Measurements from ENCODE around the gene IL21R.

The IL21R gene

DNA sequence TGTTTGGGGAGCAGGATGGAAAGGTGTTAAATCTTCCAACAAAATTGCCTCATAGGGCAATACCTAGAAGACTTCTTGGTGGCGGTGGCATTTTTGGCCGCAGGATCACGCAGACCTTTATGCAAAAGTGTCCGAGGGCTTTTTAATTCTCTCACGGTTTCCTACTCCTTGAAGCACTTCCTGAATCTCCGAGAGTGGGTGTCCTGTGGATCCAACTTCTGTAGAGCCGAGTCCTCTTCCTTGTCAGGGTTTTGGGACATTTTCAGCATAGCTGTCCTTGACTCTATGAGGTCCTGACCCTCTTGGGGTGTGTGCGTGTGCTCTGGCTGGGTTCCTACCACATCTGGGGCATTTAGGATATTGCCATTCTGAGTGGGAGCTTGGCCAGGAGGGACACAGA lies 31.7 kb downstream of the IL21R start:
- TF ChIP-seq GATA3 (IDR thresholded peaks at IDR 0.05; ENCODE audit: low read depth, low read length) (no peak), GATA2 (IDR thresholded peaks at IDR 0.05; ENCODE audit: low read depth, low read length) (no peak)

DNA sequence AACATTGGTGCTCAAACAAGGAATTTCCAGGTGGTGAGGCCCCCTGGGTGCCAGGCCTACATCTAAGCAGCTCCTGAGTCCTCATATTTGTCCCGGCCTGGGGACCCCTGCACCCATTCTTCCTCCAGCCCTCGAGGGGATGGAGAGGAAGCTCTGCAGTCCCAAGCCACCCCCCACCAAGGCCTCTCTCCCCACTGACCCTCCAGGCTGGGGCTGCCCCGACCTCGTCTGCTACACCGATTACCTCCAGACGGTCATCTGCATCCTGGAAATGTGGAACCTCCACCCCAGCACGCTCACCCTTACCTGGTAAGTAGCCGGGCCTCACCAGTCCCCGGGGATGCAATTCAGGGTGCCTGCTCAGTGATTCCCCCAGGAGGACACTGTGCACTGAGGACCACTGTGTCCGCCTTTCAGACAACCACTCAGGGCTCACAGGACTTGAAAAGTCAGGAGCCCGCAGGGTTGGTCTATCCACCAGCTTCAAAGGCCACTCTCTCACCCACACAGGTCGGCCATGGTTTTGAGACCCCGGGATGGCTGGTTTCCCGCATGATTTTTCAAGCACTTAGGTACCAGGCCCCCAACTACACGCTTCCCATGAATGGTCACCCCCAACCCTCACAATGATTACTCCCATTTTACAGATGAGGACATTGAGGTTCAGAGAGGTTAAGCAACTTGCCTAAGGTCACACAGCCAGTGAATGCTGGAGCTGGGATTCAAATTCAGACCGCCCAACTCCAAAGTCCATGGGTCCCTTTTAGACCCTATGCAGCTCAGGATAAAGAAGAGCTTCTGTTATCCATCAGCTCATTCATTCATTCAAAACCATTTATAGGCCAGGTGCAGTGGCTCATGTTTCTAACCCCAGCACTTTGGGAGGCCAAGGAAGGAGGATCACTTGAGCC lies 32.4 kb downstream of the IL21R start:
- TF ChIP-seq GATA2 (IDR thresholded peaks at IDR 0.05; ENCODE audit: low read depth, low read length) (no peak), GATA3 (IDR thresholded peaks at IDR 0.05; ENCODE audit: low read depth, low read length) (no peak)

DNA sequence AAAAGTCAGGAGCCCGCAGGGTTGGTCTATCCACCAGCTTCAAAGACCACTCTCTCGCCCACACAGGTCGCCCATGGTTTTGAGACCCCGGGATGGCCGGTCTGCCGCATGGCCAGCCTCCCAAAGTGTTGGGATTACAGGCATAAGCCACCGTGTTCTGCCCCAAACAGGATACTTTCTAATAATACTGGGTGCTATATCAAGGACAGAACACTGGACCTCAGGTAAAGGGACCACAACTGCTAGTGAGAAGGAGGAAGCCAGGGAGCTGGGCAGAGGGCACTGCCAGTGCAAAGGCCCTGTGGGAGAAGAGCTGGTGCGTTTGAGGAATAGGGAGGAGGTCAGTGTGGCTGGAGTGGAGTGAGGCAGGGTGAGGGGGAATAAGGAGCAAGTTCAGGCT lies 34.1 kb downstream of the IL21R start:
- TF ChIP-seq GATA2 (IDR thresholded peaks at IDR 0.05; ENCODE audit: low read depth, low read length) = no peak

DNA sequence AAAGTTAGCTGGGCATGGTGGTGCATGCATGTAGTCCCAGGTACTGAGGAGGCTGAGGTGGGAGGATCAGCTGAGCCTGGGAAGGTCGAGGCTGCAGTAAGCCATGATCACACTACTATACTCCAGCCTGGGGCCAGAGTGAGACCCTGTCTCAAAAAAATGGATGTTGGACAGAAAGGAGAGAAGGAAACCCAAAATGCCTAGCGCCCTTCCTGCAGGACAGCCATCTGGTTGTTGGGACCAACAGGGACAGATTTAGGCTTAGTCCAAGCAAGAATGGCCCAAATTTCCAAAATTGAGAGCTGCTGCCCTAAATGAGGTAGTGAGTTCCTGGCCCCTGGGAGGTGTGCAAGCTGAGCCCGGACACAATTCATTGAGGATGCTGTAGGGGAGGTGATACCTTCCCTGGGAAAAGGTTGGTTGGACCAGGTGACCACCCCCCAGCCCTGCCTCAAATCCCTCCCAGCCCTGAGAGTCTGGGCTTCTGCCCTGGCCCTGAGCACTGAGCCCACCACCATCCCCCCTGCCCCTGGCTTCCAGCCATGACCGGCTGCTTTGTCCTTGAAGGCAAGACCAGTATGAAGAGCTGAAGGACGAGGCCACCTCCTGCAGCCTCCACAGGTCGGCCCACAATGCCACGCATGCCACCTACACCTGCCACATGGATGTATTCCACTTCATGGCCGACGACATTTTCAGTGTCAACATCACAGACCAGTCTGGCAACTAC lies 35.1 kb downstream of the IL21R start:
- TF ChIP-seq GATA3 (IDR thresholded peaks at IDR 0.05; ENCODE audit: low read depth, low read length) (no peak), GATA2 (IDR thresholded peaks at IDR 0.05; ENCODE audit: low read depth, low read length) (no peak)

DNA sequence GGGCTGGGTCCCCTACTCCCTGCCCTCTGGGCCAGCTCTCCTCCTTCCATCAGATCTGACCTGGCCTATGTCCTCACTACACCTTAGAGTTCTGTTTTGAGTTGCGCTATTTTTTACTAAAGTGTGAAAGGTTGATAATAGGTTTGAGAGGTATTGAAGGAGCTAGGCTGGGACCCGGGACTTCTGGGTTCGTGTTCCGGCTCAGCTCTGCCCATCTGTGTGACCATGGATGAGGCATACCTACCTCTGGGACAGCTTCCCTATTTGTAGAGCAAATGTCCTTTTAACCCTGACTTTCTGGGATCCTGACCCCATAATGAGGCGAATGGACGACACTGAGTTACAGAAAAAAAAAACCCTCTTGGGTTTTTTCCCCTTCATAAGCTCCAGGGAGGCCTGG lies 36.0 kb downstream of the IL21R start:
- no peak for TF ChIP-seq GATA3 (IDR thresholded peaks at IDR 0.05; ENCODE audit: low read depth, low read length)
- TF ChIP-seq GATA2 (IDR thresholded peaks at IDR 0.05; ENCODE audit: low read depth, low read length) = no peak

DNA sequence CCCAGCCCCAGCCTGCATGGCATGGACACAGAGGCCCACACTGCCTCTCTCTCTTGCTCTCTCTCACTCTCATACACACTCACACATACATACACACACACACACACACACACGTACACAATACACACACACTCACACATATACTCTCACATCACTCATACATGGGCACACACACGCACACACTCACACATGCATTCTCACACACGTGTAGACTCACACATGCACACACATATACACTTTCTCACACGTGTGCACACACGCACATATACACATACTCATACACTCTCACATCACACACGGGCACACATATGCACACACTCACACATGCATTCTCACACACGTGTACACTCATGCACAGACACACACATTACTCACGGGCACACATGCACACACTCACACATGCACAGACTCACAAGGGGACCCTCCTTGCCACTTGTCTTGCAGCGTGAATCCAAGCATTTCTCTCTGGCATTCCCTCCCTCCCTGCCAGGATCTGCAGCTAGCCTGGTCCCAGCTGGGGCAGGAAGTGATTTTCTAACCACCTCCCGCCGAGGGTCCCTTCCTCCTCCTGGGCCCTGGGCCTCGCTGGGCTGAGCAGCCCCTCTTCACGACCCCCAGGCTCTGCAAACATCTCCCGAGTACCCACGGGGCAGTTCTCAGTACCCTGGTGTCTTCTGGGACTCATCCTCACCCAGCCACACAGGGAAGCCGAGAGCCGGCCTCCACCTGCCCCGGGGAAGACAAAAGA lies 37.5 kb downstream of the IL21R start:
- no peak for TF ChIP-seq GATA2 (IDR thresholded peaks at IDR 0.05; ENCODE audit: low read depth, low read length)
- TF ChIP-seq GATA3 (IDR thresholded peaks at IDR 0.05; ENCODE audit: low read depth, low read length) = no peak

DNA sequence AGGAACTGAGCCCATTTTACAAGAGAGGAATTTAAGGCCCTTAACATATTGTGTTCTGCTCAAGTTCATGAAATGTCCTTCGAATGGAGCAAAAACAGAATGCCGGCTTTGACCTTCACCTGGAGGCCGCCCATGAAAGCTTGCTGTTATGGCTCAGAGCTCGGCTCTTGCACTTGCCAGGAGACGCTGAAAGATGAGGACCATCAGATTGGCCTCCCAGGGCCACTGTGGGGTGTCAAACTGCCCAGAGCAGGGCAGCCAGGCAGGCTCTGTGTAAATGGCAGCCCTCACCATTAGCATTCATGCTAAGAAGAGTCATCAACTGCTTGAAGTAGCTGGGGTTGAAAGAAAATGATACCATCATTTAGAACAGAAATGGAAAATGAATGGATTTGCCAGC lies 39.3 kb downstream of the IL21R start:
- TF ChIP-seq GATA3 (IDR thresholded peaks at IDR 0.05; ENCODE audit: low read depth, low read length) (no peak), GATA2 (IDR thresholded peaks at IDR 0.05; ENCODE audit: low read depth, low read length) (no peak)

DNA sequence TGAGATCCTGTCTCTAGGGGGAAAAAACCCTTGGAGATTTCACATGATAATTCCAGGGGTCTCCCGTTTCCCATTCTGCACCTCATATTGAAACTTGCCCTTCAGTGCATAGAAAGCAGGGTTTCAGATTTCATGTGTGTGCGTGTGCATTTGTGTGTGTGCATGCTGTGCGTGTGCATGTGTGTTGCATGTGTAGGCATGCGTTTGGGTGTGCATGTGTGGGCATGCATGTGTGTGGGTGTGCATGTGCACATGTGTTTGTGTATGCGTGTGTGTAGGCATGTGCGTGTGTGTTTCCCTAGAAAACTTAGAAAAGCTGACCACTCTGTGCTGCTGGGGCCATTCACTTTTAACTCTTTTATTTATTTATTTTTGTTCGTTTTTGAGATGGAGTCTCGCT lies 40.0 kb downstream of the IL21R start:
- no peak for TF ChIP-seq GATA2 (IDR thresholded peaks at IDR 0.05; ENCODE audit: low read depth, low read length)
- TF ChIP-seq GATA3 (IDR thresholded peaks at IDR 0.05; ENCODE audit: low read depth, low read length) = no peak

DNA sequence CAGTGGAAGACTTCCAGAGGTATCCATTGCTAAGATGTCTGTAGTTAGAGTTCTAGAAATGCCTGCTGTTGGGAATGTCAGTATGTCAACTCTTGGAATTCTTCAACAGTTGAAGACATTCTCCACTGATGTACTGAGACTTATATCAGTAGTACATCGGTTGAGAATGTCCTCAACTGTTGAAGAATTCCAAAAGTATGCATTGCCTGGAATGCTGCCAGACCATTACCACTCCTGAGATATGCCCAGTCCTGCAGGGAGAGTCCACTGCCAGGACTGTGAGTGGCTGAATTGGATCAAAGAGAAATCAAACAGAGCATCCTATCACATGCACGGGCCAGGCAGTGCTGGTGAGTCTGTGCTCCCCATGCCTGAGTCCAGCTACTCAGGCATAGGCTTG lies 42.0 kb downstream of the IL21R start:
- TF ChIP-seq GATA2 (IDR thresholded peaks at IDR 0.05; ENCODE audit: low read depth, low read length) (no peak), GATA3 (IDR thresholded peaks at IDR 0.05; ENCODE audit: low read depth, low read length) (no peak)

DNA sequence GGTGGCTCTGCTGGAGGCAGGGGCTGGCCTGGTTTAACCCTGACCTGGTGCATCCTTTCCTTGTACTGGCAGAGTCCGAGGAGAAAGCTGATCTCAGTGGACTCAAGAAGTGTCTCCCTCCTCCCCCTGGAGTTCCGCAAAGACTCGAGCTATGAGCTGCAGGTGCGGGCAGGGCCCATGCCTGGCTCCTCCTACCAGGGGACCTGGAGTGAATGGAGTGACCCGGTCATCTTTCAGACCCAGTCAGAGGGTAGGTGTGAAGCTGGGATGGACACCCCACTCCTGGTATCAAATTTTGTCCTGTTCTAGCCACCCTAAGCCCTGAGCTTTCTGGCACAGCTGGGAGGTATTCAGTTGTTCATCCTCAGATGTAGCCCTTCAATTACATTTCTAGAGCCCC lies 42.5 kb downstream of the IL21R start:
- TF ChIP-seq GATA2 (IDR thresholded peaks at IDR 0.05; ENCODE audit: low read depth, low read length) (no peak), GATA3 (IDR thresholded peaks at IDR 0.05; ENCODE audit: low read depth, low read length) (no peak)

DNA sequence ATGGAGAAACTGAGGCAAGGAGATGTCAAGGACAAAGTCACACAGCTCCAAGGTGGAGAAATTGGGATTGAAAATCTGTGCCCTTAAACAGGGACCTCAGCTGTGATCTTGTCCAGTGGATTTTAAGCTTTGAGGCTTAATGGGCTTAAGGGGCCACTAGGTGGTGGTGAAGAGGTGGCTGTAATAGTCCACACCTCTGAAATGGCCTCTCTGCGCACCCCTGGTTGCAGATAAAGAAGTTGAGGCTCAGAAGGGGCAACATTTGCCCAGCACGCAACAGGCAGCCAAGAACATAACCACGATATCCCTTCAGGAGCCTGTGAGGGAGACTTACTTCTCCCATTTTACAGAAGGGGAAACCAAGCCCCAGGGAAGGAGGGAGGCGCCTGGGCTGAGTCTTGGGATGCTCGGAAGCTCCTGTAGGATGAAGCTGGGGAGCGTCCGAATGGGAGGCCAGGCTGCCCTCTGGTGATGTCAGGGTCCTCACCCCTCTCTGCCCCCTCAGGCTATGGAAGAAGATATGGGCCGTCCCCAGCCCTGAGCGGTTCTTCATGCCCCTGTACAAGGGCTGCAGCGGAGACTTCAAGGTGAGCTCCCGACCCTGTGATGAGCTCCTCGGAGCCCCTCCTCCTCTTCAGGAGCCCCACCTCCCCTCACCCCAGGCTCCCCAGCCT lies 43.7 kb downstream of the IL21R start:
- TF ChIP-seq GATA3 (IDR thresholded peaks at IDR 0.05; ENCODE audit: low read depth, low read length) = no peak
- no peak for TF ChIP-seq GATA2 (IDR thresholded peaks at IDR 0.05; ENCODE audit: low read depth, low read length)

DNA sequence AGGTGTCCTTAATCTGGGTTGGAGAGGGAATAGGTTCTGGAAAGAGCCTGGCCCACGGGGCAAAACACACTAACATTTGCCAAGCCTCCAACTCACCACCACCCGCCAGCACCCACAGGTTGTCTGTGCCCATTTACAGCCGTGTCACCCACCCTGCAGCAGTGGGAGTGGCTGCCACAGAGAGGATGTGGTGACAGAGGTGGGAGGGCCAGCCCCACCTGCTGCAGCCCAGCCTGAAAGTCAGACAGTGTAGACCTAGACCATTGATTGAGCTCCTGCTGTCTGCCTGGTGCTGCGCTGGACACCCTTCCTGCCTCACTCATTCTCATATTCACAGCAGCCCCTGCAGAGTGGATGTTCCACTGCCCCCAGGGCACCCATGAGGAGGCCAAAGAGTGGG lies 44.7 kb downstream of the IL21R start:
- TF ChIP-seq GATA3 (IDR thresholded peaks at IDR 0.05; ENCODE audit: low read depth, low read length) (no peak), GATA2 (IDR thresholded peaks at IDR 0.05; ENCODE audit: low read depth, low read length) (no peak)

DNA sequence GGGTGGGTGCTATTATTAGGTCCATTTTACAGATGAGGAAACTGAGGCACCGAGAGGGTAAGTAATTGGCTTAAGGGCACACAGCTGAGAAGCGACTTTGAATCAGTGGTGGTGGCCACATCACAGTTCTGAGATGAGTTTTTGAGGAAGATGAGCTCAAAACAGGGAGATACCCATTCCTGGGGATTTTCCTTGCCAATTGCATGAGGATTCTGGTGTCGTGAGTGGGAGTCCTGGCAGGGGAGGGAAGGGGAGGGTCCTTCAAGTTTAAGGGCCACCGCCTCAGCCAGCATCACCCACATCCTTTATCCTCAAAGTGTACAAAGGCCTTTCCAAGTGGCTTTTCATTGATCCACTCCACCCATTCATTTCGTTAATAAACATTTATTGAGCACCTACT lies 45.3 kb downstream of the IL21R start:
- TF ChIP-seq GATA2 (IDR thresholded peaks at IDR 0.05; ENCODE audit: low read depth, low read length) = no peak
- no peak for TF ChIP-seq GATA3 (IDR thresholded peaks at IDR 0.05; ENCODE audit: low read depth, low read length)
